Measurements from ENCODE around the gene MAS1L.

MAS1L gene

GRCh38 chr6:29520232-29520631 is 32.5 kb upstream of the MAS1L start:
- Mint-ChIP-seq H3K27me3 (peaks cover 25% of the 10 kb centered on the region), H3K9me3 (peaks cover 4% of the 10 kb centered on the region), H3K27ac (no peak overlapping the region), H3K4me1 (ENCODE audit: low read depth) (peaks cover 8% of the 10 kb centered on the region), H3K36me3 (ENCODE audit: low read depth) (no peaks in the 10 kb centered on the region), H3K4me3 (no peak overlapping the region)

GRCh38 chr6:29519291-29520010 is 31.7 kb upstream of the MAS1L start:
- no peak overlapping the region for H3K27ac Mint-ChIP-seq
- no peaks in the 10 kb centered on the region for H3K36me3 Mint-ChIP-seq (ENCODE audit: low read depth)
- H3K9me3 Mint-ChIP-seq: peaks cover 4% of the 10 kb centered on the region
- H3K4me3 Mint-ChIP-seq: no peak overlapping the region
- peaks cover 8% of the 10 kb centered on the region for H3K4me1 Mint-ChIP-seq (ENCODE audit: low read depth)
- H3K27me3 Mint-ChIP-seq: peaks cover 24% of the 10 kb centered on the region

GRCh38 chr6:29517728-29518440 is 30.1 kb upstream of the MAS1L start:
- H3K36me3 Mint-ChIP-seq (ENCODE audit: low read depth): no peaks in the 10 kb centered on the region
- H3K27ac Mint-ChIP-seq: no peak overlapping the region
- peaks cover 21% of the 10 kb centered on the region for H3K27me3 Mint-ChIP-seq
- no peak overlapping the region for H3K4me3 Mint-ChIP-seq
- H3K9me3 Mint-ChIP-seq: peaks cover 3% of the 10 kb centered on the region
- H3K4me1 Mint-ChIP-seq (ENCODE audit: low read depth): peaks cover 8% of the 10 kb centered on the region

GRCh38 chr6:29517245-29517644 is 29.5 kb upstream of the MAS1L start:
- Mint-ChIP-seq H3K4me1 (ENCODE audit: low read depth) (peaks cover 8% of the 10 kb centered on the region), H3K27me3 (peaks cover 15% of the 10 kb centered on the region), H3K27ac (no peak overlapping the region), H3K4me3 (no peak overlapping the region), H3K9me3 (no peaks in the 10 kb centered on the region), H3K36me3 (ENCODE audit: low read depth) (no peaks in the 10 kb centered on the region)

- H3K4me1 Mint-ChIP-seq (ENCODE audit: low read depth): peaks cover 8% of the 10 kb centered on the region
- no peaks in the 10 kb centered on the region for H3K9me3 Mint-ChIP-seq
- peaks cover 12% of the 10 kb centered on the region for H3K27me3 Mint-ChIP-seq
- no peak overlapping the region for H3K4me3 Mint-ChIP-seq
- H3K36me3 Mint-ChIP-seq (ENCODE audit: low read depth): no peaks in the 10 kb centered on the region
- no peak overlapping the region for H3K27ac Mint-ChIP-seq
Measured at GRCh38 chr6:29516108-29516507, 28.4 kb upstream of the MAS1L start.

- peaks cover 1% of the 10 kb centered on the region for H3K4me1 Mint-ChIP-seq (ENCODE audit: low read depth)
- no peaks in the 10 kb centered on the region for H3K9me3 Mint-ChIP-seq
- no peak overlapping the region for H3K27ac Mint-ChIP-seq
- no peaks in the 10 kb centered on the region for H3K36me3 Mint-ChIP-seq (ENCODE audit: low read depth)
- H3K4me3 Mint-ChIP-seq: no peak overlapping the region
- peaks cover 8% of the 10 kb centered on the region for H3K27me3 Mint-ChIP-seq
Measured at GRCh38 chr6:29510746-29511300, 23.1 kb upstream of the MAS1L start.

GRCh38 chr6:29510202-29510601 is 22.4 kb upstream of the MAS1L start:
- Mint-ChIP-seq H3K9me3 (no peaks in the 10 kb centered on the region), H3K4me1 (ENCODE audit: low read depth) (no peaks in the 10 kb centered on the region), H3K27ac (no peak overlapping the region), H3K27me3 (peaks cover 8% of the 10 kb centered on the region), H3K36me3 (ENCODE audit: low read depth) (no peaks in the 10 kb centered on the region), H3K4me3 (no peak overlapping the region)

- Mint-ChIP-seq H3K27me3 (peaks cover 3% of the 10 kb centered on the region), H3K9me3 (no peaks in the 10 kb centered on the region), H3K4me1 (ENCODE audit: low read depth) (no peaks in the 10 kb centered on the region), H3K36me3 (ENCODE audit: low read depth) (no peaks in the 10 kb centered on the region), H3K27ac (no peak overlapping the region), H3K4me3 (no peak overlapping the region)
Measured at GRCh38 chr6:29509711-29510110, 22.0 kb upstream of the MAS1L start.

GRCh38 chr6:29509239-29509638 is 21.5 kb upstream of the MAS1L start:
- Mint-ChIP-seq H3K4me3 (no peak overlapping the region), H3K27ac (no peak overlapping the region), H3K4me1 (ENCODE audit: low read depth) (no peaks in the 10 kb centered on the region), H3K27me3 (no peaks in the 10 kb centered on the region), H3K36me3 (ENCODE audit: low read depth) (no peaks in the 10 kb centered on the region), H3K9me3 (no peaks in the 10 kb centered on the region)

GRCh38 chr6:29507319-29507718 is 19.6 kb upstream of the MAS1L start:
- H3K27ac Mint-ChIP-seq: no peak overlapping the region
- no peaks in the 10 kb centered on the region for H3K4me1 Mint-ChIP-seq (ENCODE audit: low read depth)
- no peak overlapping the region for H3K4me3 Mint-ChIP-seq
- no peaks in the 10 kb centered on the region for H3K36me3 Mint-ChIP-seq (ENCODE audit: low read depth)
- H3K27me3 Mint-ChIP-seq: peaks cover 8% of the 10 kb centered on the region
- no peaks in the 10 kb centered on the region for H3K9me3 Mint-ChIP-seq

- H3K4me3 Mint-ChIP-seq: no peak overlapping the region
- no peak overlapping the region for H3K27ac Mint-ChIP-seq
- H3K36me3 Mint-ChIP-seq (ENCODE audit: low read depth): no peaks in the 10 kb centered on the region
- no peaks in the 10 kb centered on the region for H3K9me3 Mint-ChIP-seq
- H3K4me1 Mint-ChIP-seq (ENCODE audit: low read depth): no peaks in the 10 kb centered on the region
- peaks cover 8% of the 10 kb centered on the region for H3K27me3 Mint-ChIP-seq
Measured at GRCh38 chr6:29506446-29507067, 18.8 kb upstream of the MAS1L start.

GRCh38 chr6:29505808-29506207 is 18.1 kb upstream of the MAS1L start:
- H3K9me3 Mint-ChIP-seq: no peaks in the 10 kb centered on the region
- H3K36me3 Mint-ChIP-seq (ENCODE audit: low read depth): no peaks in the 10 kb centered on the region
- H3K4me1 Mint-ChIP-seq (ENCODE audit: low read depth): no peaks in the 10 kb centered on the region
- H3K27me3 Mint-ChIP-seq: peaks cover 11% of the 10 kb centered on the region
- H3K4me3 Mint-ChIP-seq: no peak overlapping the region
- H3K27ac Mint-ChIP-seq: no peak overlapping the region

- Mint-ChIP-seq H3K36me3 (ENCODE audit: low read depth) (no peaks in the 10 kb centered on the region), H3K4me3 (no peak overlapping the region)
Measured at GRCh38 chr6:29504961-29505360, 17.2 kb upstream of the MAS1L start.

GRCh38 chr6:29502597-29502996 is 14.8 kb upstream of the MAS1L start:
- no peaks in the 10 kb centered on the region for H3K36me3 Mint-ChIP-seq (ENCODE audit: low read depth)
- no peaks in the 10 kb centered on the region for H3K4me1 Mint-ChIP-seq (ENCODE audit: low read depth)
- no peak overlapping the region for H3K27ac Mint-ChIP-seq
- no peaks in the 10 kb centered on the region for H3K9me3 Mint-ChIP-seq
- H3K27me3 Mint-ChIP-seq: peaks cover 27% of the 10 kb centered on the region
- H3K4me3 Mint-ChIP-seq: no peak overlapping the region

More at GRCh38 chr6:29504961-29505360, 17.2 kb upstream of the MAS1L start:
- Mint-ChIP-seq H3K9me3 (no peaks in the 10 kb centered on the region), H3K27me3 (peaks cover 15% of the 10 kb centered on the region), H3K4me1 (ENCODE audit: low read depth) (no peaks in the 10 kb centered on the region), H3K27ac (no peak overlapping the region)

GRCh38 chr6:29502181-29502580 is 14.4 kb upstream of the MAS1L start:
- Mint-ChIP-seq H3K36me3 (ENCODE audit: low read depth) (no peaks in the 10 kb centered on the region), H3K4me3 (no peak overlapping the region), H3K4me1 (ENCODE audit: low read depth) (no peaks in the 10 kb centered on the region), H3K27me3 (peaks cover 27% of the 10 kb centered on the region), H3K27ac (no peak overlapping the region), H3K9me3 (no peaks in the 10 kb centered on the region)

Measured in stimulated activated naive CD8-positive, alpha-beta T cell treated with anti-CD3 and anti-CD28 coated beads, Interleukin-15, Interleukin-2, amounts not matched to agents 100 ng/mL and 50 ng/mL, for 24 hours (primary cell).